PC-9 (cell line): ENCODE results near the gene ATP1A2.

ENCODE experiments used
- CTCF ChIP-seq: fragments of 200-600 bp; sonication (generic); conservative IDR thresholded peaks from 2 replicates; pipeline ENCODE4 v1.6.1; 2017; ENCODE audit warnings: mixed run types, antibody characterized with exemption, mild to moderate bottlenecking, moderate library complexity
- EZH2 ChIP-seq: fragments of 200-600 bp; sonication (generic); IDR thresholded peaks from 2 replicates; pipeline ENCODE4 v1.8.0; 2017; ENCODE audit warnings: antibody characterized with exemption, low read depth

- TF ChIP-seq CTCF (no peak), EZH2 (no peak)
Measured at GRCh38 chr1:160115545-160116282, at the start of gene ATP1A2.
